Caco-2 (cell line): Measurements from ENCODE around the gene CIITA. TPM values are rescaled to one million over a fixed set of nuclear protein-coding genes. Genes with fewer than 3 reads are reported as not detected.

Experiments
- BruUV-seq: library from RNA; stranded (reverse); fragments of 400-500 nt; replicated peaks from 2 replicates; lab custom pipeline; 2021; lab: Mats Ljungman, UMichigan
- CTCF ChIA-PET: fragments of 300-600 bp; sonication (Branson Sonifier 250); formaldehyde crosslinking; loops from one replicate; lab custom pipeline; 2022; ENCODE audit warnings: antibody characterized with exemption; lab: Charles Lee
- POLR2A ChIA-PET: fragments of 300-600 bp; sonication (Branson Sonifier 250); formaldehyde crosslinking; loops from one replicate; lab custom pipeline; 2022; ENCODE audit warnings: antibody characterized with exemption; lab: Charles Lee
- DNase-seq, 2 experiments: peaks; one replicate each; pipeline versions ENCODE4 v3.0.0 to v3.0.0-alpha.2; 2020 to 2022
- H3K27me3 ChIP-seq: replicated peaks from 2 replicates; pipeline ENCODE4 v1.6.0; 2011; ENCODE audit warnings: low read length; ENCODE audit not compliant: control insufficient read depth, insufficient read depth
- H3K36me3 ChIP-seq: 2 replicates; pipeline ENCODE4 v1.5.1; 2011; ENCODE audit warnings: low read length; ENCODE audit not compliant: control insufficient read depth, insufficient read depth
- H3K4me1 ChIP-seq: fragments of 250-450 bp; sonication (Bioruptor Pico); 2 replicates; pipeline ENCODE4 v1.5.1; 2020; ENCODE audit warnings: mild to moderate bottlenecking
- H3K4me3 ChIP-seq: 2 replicates; pipeline ENCODE4 v1.5.1; 2011; ENCODE audit warnings: low read depth, mild to moderate bottlenecking, control low read depth, low read length
- H3K9me3 ChIP-seq: fragments of 250-450 bp; sonication (Bioruptor Pico); 2 replicates; pipeline ENCODE4 v1.5.1; 2020; ENCODE audit warnings: mild to moderate bottlenecking, moderate library complexity
- H3K27ac Mint-ChIP-seq: one replicate; pipeline ENCODE4 v1.8.0; 2022; ENCODE audit warnings: mixed read lengths; ENCODE audit not compliant: unreplicated experiment
- H3K27me3 Mint-ChIP-seq: one replicate; pipeline ENCODE4 v1.8.0; 2022; ENCODE audit warnings: mixed read lengths; ENCODE audit not compliant: insufficient read depth, unreplicated experiment
- H3K36me3 Mint-ChIP-seq: one replicate; pipeline ENCODE4 v1.8.0; 2022; ENCODE audit warnings: mild to moderate bottlenecking, mixed read lengths; ENCODE audit not compliant: insufficient read depth, unreplicated experiment
- H3K4me1 Mint-ChIP-seq: one replicate; pipeline ENCODE4 v1.8.0; 2022; ENCODE audit warnings: low read depth, mixed read lengths; ENCODE audit not compliant: unreplicated experiment
- H3K4me3 Mint-ChIP-seq: one replicate; pipeline ENCODE4 v1.8.0; 2022; ENCODE audit warnings: mild to moderate bottlenecking, moderate library complexity, mixed read lengths; ENCODE audit not compliant: unreplicated experiment
- H3K9me3 Mint-ChIP-seq: one replicate; pipeline ENCODE4 v1.8.0; 2022; ENCODE audit warnings: mixed read lengths; ENCODE audit not compliant: unreplicated experiment
- intact Hi-C: fragments of 100-400 bp; cut with micrococcal nuclease; formaldehyde crosslinking; loops from one replicate; pipeline ENCODE4 v1.10.0; 2022; ENCODE audit not compliant: unreplicated experiment
- total RNA-seq: library from RNA; stranded (reverse); gene quantifications from 2 replicates; pipeline ENCODE4 v1.2.3, GENCODE V29; 2022
- TF ChIP-seq, protein P1 (sequence below), 2 experiments: fragments of 200-600 bp in 1 of 2; IDR thresholded peaks; 1 replicate in 1 of 2; 2 replicates in 1 of 2; pipeline versions ENCODE4 v1.5.1 to v1.8.0; 2011 to 2022; ENCODE audit warnings: antibody characterized with exemption in 1 of 2, control low read depth in 1 of 2, inconsistent platforms in 1 of 2, low read depth in 1 of 2, low read length in 1 of 2, mild to moderate bottlenecking in 1 of 2, moderate library complexity in 1 of 2; ENCODE audit not compliant: insufficient read depth in 1 of 2, severe bottlenecking in 1 of 2, unreplicated experiment in 1 of 2

CIITA gene
- total RNA-seq, 1 experiment from 2014 or later, result 0.27 TPM

DNA sequence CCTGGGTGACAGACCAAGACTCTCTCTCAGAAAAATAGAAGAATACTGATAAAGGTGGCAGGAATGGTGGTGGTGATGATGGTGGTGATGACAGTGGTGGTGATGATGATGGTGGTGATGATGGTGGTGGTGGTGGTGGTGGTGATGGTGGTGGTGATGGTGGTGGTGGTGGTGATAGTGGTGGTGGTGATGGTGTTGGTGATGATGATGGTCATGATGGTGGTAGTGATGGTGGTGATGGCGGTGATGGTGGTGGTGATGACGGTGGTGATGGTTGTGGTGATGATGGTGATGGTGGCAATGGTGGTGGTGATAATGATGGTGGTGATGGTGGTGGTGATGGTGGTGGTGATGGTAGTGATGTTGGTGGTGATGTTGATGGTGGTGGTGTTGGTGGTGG, 18.0 kb upstream of the CIITA start:
- CTCF ChIA-PET, result no interaction called here
- TF ChIP-seq, protein P1, sequence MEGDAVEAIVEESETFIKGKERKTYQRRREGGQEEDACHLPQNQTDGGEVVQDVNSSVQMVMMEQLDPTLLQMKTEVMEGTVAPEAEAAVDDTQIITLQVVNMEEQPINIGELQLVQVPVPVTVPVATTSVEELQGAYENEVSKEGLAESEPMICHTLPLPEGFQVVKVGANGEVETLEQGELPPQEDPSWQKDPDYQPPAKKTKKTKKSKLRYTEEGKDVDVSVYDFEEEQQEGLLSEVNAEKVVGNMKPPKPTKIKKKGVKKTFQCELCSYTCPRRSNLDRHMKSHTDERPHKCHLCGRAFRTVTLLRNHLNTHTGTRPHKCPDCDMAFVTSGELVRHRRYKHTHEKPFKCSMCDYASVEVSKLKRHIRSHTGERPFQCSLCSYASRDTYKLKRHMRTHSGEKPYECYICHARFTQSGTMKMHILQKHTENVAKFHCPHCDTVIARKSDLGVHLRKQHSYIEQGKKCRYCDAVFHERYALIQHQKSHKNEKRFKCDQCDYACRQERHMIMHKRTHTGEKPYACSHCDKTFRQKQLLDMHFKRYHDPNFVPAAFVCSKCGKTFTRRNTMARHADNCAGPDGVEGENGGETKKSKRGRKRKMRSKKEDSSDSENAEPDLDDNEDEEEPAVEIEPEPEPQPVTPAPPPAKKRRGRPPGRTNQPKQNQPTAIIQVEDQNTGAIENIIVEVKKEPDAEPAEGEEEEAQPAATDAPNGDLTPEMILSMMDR (IDR thresholded peaks at IDR 0.05; ENCODE audit: insufficient read depth in 1 of 2, low read depth in 1 of 2, low read length in 1 of 2, severe bottlenecking in 1 of 2, unreplicated experiment in 1 of 2), result no peak
- BruUV-seq, result no TSS peak
- Histone ChIP-seq H3K4me3 (no peak overlapping the region), H3K4me1 (peaks cover 15% of the 10 kb centered on the region; the same call in 1 of the 2 replicates), H3K36me3 (no peaks in the 10 kb centered on the region), H3K9me3 (no peaks in the 10 kb centered on the region), H3K27me3 (no peaks in the 10 kb centered on the region)
- no peak overlapping the region for H3K27ac Mint-ChIP-seq
- no peaks in the 10 kb centered on the region for H3K27me3 Mint-ChIP-seq
- DNase-seq, result no peak
- peaks cover 12% of the 10 kb centered on the region for H3K9me3 Mint-ChIP-seq
- POLR2A ChIA-PET, result no interaction called here
- H3K4me1 Mint-ChIP-seq, result peaks cover 17% of the 10 kb centered on the region
- H3K4me3 Mint-ChIP-seq, result no peak overlapping the region
- intact Hi-C loops, result no loop called here
- H3K36me3 Mint-ChIP-seq, result peaks cover 7% of the 10 kb centered on the region

DNA sequence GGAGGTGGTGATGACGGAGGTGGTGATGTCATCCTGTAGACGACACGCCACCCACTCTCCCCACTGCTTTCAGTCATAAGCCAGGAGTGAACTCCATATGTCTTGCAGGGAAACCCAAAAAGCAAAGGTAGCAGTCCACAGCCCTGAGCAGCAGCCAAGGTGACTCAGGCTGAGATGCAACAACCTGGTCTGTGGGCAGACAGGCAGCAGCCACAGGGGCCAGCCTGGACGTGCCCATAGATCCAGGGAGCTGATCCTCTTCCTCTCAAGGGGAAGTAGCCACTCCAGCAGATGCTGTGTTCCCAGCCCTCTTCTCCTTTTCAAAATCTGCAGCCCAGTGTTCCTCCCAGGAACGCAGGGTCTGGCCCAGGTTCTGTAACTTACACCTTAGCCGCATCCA, 17.3 kb upstream of the CIITA start:
- intact Hi-C loops, result no loop called here
- Mint-ChIP-seq H3K36me3 (peaks cover 7% of the 10 kb centered on the region), H3K4me1 (peaks cover 17% of the 10 kb centered on the region), H3K27ac (no peak overlapping the region), H3K9me3 (peaks cover 12% of the 10 kb centered on the region), H3K27me3 (no peaks in the 10 kb centered on the region), H3K4me3 (no peak overlapping the region)
- Histone ChIP-seq H3K36me3 (no peaks in the 10 kb centered on the region), H3K27me3 (no peaks in the 10 kb centered on the region), H3K4me1 (peaks cover 15% of the 10 kb centered on the region; the same call in 1 of the 2 replicates), H3K9me3 (no peaks in the 10 kb centered on the region), H3K4me3 (no peak overlapping the region)
- no TSS peak for BruUV-seq
- CTCF ChIA-PET, result no interaction called here
- POLR2A ChIA-PET, result no interaction called here
- TF ChIP-seq, protein P1 (IDR thresholded peaks at IDR 0.05; ENCODE audit: insufficient read depth in 1 of 2, low read depth in 1 of 2, low read length in 1 of 2, severe bottlenecking in 1 of 2, unreplicated experiment in 1 of 2), result no peak
- no peak for DNase-seq

DNA sequence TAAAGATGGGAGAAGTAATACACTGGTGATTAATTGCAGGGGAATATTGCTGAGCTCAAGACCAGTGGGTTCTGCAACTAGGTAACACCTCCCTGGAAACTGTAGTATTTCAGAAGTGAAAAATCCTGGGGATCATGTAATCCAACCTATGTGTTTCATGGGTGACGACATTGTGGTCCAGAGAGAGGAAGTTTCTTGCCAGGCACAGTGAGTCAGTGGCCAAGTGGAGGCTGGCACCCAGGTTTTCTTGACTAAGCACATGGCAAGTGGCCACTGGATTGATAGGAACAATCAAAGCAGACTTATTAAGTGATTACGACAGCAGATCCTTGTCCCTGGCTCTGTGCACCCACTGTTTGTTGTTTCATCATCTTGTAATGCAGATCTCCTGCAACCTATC, 14.6 kb upstream of the CIITA start:
- Mint-ChIP-seq H3K27me3 (no peaks in the 10 kb centered on the region), H3K9me3 (peaks cover 12% of the 10 kb centered on the region), H3K27ac (no peak overlapping the region), H3K36me3 (peaks cover 7% of the 10 kb centered on the region), H3K4me1 (peaks cover 17% of the 10 kb centered on the region), H3K4me3 (no peak overlapping the region)
- ChIA-PET CTCF (no interaction called here), POLR2A (no interaction called here)
- TF ChIP-seq, protein P1 (IDR thresholded peaks at IDR 0.05; ENCODE audit: insufficient read depth in 1 of 2, low read depth in 1 of 2, low read length in 1 of 2, severe bottlenecking in 1 of 2, unreplicated experiment in 1 of 2), result no peak
- no TSS peak for BruUV-seq
- Histone ChIP-seq H3K36me3 (no peaks in the 10 kb centered on the region), H3K9me3 (no peaks in the 10 kb centered on the region), H3K27me3 (no peaks in the 10 kb centered on the region), H3K4me3 (no peak overlapping the region), H3K4me1 (peaks cover 15% of the 10 kb centered on the region; the same call in 1 of the 2 replicates)
- intact Hi-C loops, result no loop called here
- DNase-seq, result no peak
